Panc1 (cell line): ENCODE data around the gene PTPRJ. TPM values are rescaled to one million over a fixed set of nuclear protein-coding genes. Genes with fewer than 3 reads are reported as not detected.

Experiments used
- ATAC-seq: fragments of 200-7000 bp; cut with Tn5 transposase; 2 replicates; pipeline ENCODE4 v1.9.1; 2020; ENCODE audit warnings: mild to moderate bottlenecking, moderate library complexity
- BruUV-seq: library from RNA; stranded (reverse); fragments of 400-500 nt; replicated peaks from 2 replicates; lab custom pipeline; 2021; lab: Mats Ljungman, UMichigan
- CTCF ChIA-PET: fragments of 300-600 bp; sonication (Branson Sonifier 250); formaldehyde crosslinking; loops from one replicate; lab custom pipeline; 2022; ENCODE audit warnings: antibody characterized with exemption; lab: Charles Lee
- POLR2A ChIA-PET: fragments of 300-600 bp; sonication (Branson Sonifier 250); formaldehyde crosslinking; loops from one replicate; lab custom pipeline; 2022; ENCODE audit warnings: antibody characterized with exemption; lab: Charles Lee
- DNase-seq: peaks from one replicate; pipeline ENCODE4 v3.0.0-alpha.2; 2010; ENCODE audit warnings: low read depth, low spot score
- H3K27ac ChIP-seq: 2 replicates; pipeline ENCODE4 v1.5.1; 2011; ENCODE audit warnings: mild to moderate bottlenecking, low read length, inconsistent platforms
- H3K27me3 ChIP-seq: fragments of 200-500 bp; sonication (Bioruptor generic); 2 replicates; pipeline ENCODE4 v1.6.0; 2014; ENCODE audit warnings: low read length, inconsistent platforms; ENCODE audit not compliant: control insufficient read depth, insufficient read depth
- H3K36me3 ChIP-seq: fragments of 200-500 bp; sonication (Bioruptor generic); 2 replicates; pipeline ENCODE4 v1.5.1; 2014; ENCODE audit warnings: inconsistent platforms, mild to moderate bottlenecking, low read length, moderate library complexity; ENCODE audit not compliant: control insufficient read depth, insufficient read depth
- H3K4me1 ChIP-seq: 2 replicates; pipeline ENCODE4 v1.5.1; 2011; ENCODE audit warnings: inconsistent platforms, mild to moderate bottlenecking, low read length, moderate library complexity; ENCODE audit not compliant: control insufficient read depth, insufficient read depth
- H3K4me3 ChIP-seq, 2 experiments: 2 replicates each; pipeline ENCODE4 v1.5.1; 2011 to 2012; ENCODE audit warnings: low read depth in 2 of 2, low read length in 2 of 2, mild to moderate bottlenecking in 2 of 2, inconsistent platforms in 1 of 2, moderate library complexity in 1 of 2
- H3K9me3 ChIP-seq: fragments of 200-500 bp; sonication (Bioruptor generic); 2 replicates; pipeline ENCODE4 v1.5.1; 2014; ENCODE audit warnings: low read depth, mild to moderate bottlenecking, inconsistent platforms, low read length, moderate library complexity; ENCODE audit not compliant: control insufficient read depth, insufficient read depth
- POLR2AphosphoS5 ChIP-seq: IDR thresholded peaks from 2 replicates; pipeline ENCODE4 v1.6.1; 2012; ENCODE audit warnings: mild to moderate bottlenecking, low read depth, low read length, moderate library complexity
- SIN3A ChIP-seq: IDR thresholded peaks from 2 replicates; pipeline ENCODE4 v1.6.1; 2012; ENCODE audit warnings: low read depth, mild to moderate bottlenecking, low read length, moderate library complexity, borderline replicate concordance; ENCODE audit not compliant: insufficient read depth
- TCF7L2 ChIP-seq: IDR thresholded peaks from 2 replicates; pipeline ENCODE4 v1.6.1; 2011; ENCODE audit warnings: mild to moderate bottlenecking, low read depth, low read length, inconsistent platforms
- in situ Hi-C: cut with HindIII; loops from 2 replicates; pipeline ENCODE4 v1.10.0; 2016; ENCODE audit warnings: low sequenced_read_pairs, low pct_unique_long_range_greater_than_20kb
- intact Hi-C: fragments of 100-400 bp; cut with micrococcal nuclease; formaldehyde crosslinking; loops from one replicate; pipeline ENCODE4 v1.10.0; 2022; ENCODE audit not compliant: unreplicated experiment
- total RNA-seq: library from RNA; stranded (reverse); gene quantifications from one replicate; pipeline ENCODE4 v1.2.1, GENCODE V29; 2021; ENCODE audit not compliant: unreplicated experiment
- TF ChIP-seq, protein P1 (sequence below): fragments of 450-650 bp; IDR thresholded peaks from 2 replicates; pipeline ENCODE4 v1.5.1; 2017; ENCODE audit warnings: mild to moderate bottlenecking
- TF ChIP-seq, protein P2 (sequence below), 2 experiments: IDR thresholded peaks; 2 replicates each; pipeline ENCODE4 v1.6.1; 2011 to 2012; ENCODE audit warnings: low read depth in 2 of 2, control low read depth in 1 of 2, low read length in 1 of 2, mild to moderate bottlenecking in 1 of 2, moderate library complexity in 1 of 2; ENCODE audit not compliant: insufficient read depth in 1 of 2

The PTPRJ gene
- total RNA-seq, 1 experiment from 2014 or later, result 73.6 TPM

DNA sequence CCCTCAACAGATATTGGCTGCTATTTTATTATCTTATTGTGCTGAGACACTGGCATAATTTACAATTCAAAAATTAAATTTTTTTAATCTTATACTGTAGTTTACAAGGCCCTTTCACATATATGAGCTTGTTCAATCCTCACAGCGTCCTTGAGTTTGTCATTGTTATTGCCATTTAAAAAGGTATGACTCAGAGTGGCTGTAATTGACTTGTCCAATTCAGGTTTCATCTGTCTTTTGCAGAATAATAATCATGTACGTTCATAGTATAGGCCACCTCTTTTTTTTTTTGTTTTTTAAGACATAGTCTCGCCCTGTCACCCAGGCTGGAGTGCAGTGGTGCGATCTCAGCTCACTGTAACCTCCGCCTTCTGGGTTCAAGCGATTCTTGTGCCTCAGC, 11.5 kb downstream of the PTPRJ start:
- intact Hi-C loops, result no loop called here
- DNase-seq (no peak), ATAC-seq (no peak)
- no peaks in the 10 kb centered on the region for H3K36me3 ChIP-seq
- CTCF ChIA-PET, result interaction anchor here (0.6 to 0.7 kb wide), 2 partner anchors 10 to 139 kb away, joined by 3 to 5 read pairs; no protein-coding TSS in a partner anchor
- TF ChIP-seq, protein P1, sequence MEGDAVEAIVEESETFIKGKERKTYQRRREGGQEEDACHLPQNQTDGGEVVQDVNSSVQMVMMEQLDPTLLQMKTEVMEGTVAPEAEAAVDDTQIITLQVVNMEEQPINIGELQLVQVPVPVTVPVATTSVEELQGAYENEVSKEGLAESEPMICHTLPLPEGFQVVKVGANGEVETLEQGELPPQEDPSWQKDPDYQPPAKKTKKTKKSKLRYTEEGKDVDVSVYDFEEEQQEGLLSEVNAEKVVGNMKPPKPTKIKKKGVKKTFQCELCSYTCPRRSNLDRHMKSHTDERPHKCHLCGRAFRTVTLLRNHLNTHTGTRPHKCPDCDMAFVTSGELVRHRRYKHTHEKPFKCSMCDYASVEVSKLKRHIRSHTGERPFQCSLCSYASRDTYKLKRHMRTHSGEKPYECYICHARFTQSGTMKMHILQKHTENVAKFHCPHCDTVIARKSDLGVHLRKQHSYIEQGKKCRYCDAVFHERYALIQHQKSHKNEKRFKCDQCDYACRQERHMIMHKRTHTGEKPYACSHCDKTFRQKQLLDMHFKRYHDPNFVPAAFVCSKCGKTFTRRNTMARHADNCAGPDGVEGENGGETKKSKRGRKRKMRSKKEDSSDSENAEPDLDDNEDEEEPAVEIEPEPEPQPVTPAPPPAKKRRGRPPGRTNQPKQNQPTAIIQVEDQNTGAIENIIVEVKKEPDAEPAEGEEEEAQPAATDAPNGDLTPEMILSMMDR, result no peak
- TF ChIP-seq, protein P2, sequence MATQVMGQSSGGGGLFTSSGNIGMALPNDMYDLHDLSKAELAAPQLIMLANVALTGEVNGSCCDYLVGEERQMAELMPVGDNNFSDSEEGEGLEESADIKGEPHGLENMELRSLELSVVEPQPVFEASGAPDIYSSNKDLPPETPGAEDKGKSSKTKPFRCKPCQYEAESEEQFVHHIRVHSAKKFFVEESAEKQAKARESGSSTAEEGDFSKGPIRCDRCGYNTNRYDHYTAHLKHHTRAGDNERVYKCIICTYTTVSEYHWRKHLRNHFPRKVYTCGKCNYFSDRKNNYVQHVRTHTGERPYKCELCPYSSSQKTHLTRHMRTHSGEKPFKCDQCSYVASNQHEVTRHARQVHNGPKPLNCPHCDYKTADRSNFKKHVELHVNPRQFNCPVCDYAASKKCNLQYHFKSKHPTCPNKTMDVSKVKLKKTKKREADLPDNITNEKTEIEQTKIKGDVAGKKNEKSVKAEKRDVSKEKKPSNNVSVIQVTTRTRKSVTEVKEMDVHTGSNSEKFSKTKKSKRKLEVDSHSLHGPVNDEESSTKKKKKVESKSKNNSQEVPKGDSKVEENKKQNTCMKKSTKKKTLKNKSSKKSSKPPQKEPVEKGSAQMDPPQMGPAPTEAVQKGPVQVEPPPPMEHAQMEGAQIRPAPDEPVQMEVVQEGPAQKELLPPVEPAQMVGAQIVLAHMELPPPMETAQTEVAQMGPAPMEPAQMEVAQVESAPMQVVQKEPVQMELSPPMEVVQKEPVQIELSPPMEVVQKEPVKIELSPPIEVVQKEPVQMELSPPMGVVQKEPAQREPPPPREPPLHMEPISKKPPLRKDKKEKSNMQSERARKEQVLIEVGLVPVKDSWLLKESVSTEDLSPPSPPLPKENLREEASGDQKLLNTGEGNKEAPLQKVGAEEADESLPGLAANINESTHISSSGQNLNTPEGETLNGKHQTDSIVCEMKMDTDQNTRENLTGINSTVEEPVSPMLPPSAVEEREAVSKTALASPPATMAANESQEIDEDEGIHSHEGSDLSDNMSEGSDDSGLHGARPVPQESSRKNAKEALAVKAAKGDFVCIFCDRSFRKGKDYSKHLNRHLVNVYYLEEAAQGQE (IDR thresholded peaks at IDR 0.05; ENCODE audit: insufficient read depth in 1 of 2, low read depth in 2 of 2, low read length in 1 of 2), result no peak
- no peak for TF ChIP-seq SIN3A
- TF ChIP-seq TCF7L2, result no peak
- TF ChIP-seq POLR2AphosphoS5, result no peak
- peak overlapping the region; percentile 91 for H3K27ac ChIP-seq
- H3K4me3 ChIP-seq, result no peak overlapping the region
- no TSS peak for BruUV-seq
- H3K27me3 ChIP-seq, result no peaks in the 10 kb centered on the region
- in situ Hi-C loops, result no loop called here
- H3K9me3 ChIP-seq, result no peaks in the 10 kb centered on the region
- peaks cover 79% of the 10 kb centered on the region for H3K4me1 ChIP-seq
- POLR2A ChIA-PET, result interaction anchor here (0.6 to 0.7 kb wide), 2 partner anchors 12 to 15 kb away, joined by 4 to 9 read pairs; partner anchors contain the start of gene PTPRJ

DNA sequence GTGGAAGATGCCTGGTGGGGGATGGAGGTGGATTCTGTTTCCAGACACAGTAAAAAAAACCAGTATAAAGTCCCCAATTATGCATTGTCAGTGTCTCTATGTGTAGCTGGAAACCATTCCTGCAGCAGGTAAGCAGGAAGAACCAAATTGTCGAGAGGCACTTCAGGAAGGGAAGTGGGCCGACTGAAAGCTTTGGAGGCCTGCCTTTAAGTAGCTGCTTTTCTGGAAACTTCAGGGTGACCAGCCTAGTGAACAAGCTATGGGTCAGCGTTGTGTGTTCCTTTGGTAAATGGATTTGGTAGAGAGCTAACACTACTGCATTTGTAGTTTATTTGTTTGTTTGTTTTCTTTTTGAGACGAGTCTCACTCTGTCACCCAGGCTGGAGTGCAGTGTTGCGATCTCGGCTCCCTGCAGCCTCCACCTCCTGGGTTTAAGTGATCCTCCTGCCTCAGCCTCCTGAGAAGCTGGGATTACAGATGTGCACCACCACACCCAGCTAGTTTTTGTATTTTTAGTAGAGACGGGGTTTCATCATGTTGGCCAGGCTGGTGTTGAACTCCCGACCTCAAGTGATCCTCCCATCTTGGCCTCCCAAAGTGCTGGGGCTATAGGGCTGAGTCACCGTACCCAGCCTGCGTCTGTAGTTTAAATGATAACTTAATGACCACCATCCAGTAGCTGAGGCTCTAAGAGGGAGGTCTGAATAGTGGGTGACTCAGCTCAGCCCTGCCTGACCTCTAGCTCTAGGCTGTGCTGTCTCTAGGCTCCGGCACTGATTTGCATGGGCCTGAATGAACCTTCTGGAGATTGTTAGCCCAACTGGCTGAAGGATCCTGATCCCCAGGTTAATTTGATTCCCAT, 12.8 kb downstream of the PTPRJ start:
- Histone ChIP-seq H3K9me3 (no peaks in the 10 kb centered on the region), H3K27ac (peak overlapping the region; percentile 91), H3K27me3 (no peaks in the 10 kb centered on the region), H3K36me3 (no peaks in the 10 kb centered on the region), H3K4me3 (no peak overlapping the region; a peak in 1 of 4 replicates), H3K4me1 (peaks cover 79% of the 10 kb centered on the region)
- TF ChIP-seq, protein P1, result no peak
- TF ChIP-seq POLR2AphosphoS5 (no peak), TCF7L2 (no peak), SIN3A (no peak)
- TF ChIP-seq, protein P2 (IDR thresholded peaks at IDR 0.05; ENCODE audit: insufficient read depth in 1 of 2, low read depth in 2 of 2, low read length in 1 of 2), result no peak
- intact Hi-C loops (no loop called here), in situ Hi-C loops (no loop called here)
- BruUV-seq, result TSS peak; percentile 15
- ATAC-seq (peak; percentile 87), DNase-seq (peak; percentile 78)
- ChIA-PET CTCF (no interaction called here), POLR2A (interaction anchor here (0.7 kb wide), 1 partner anchor 76 kb away, joined by 3 read pairs; no protein-coding TSS in a partner anchor)
